HEK293T (cell line): ENCODE measurements around the gene SYCN.

ENCODE experiments used
- ELF4 ChIP-seq: fragments of 450-650 bp; IDR thresholded peaks from 2 replicates; pipeline ENCODE4 v1.6.1; 2017; ENCODE audit warnings: antibody characterized with exemption
- FOXA1 ChIP-seq: fragments of 450-650 bp; IDR thresholded peaks from 2 replicates; pipeline ENCODE4 v1.6.1; 2016; ENCODE audit warnings: mild to moderate bottlenecking
- LEF1 ChIP-seq: fragments of 450-650 bp; IDR thresholded peaks from 2 replicates; pipeline ENCODE4 v1.6.1; 2017; ENCODE audit warnings: mild to moderate bottlenecking, borderline replicate concordance

- TF ChIP-seq ELF4 = no peak
- TF ChIP-seq LEF1 = no peak
- TF ChIP-seq FOXA1 = no peak
Observed at GRCh38 chr19:39237200-39238184, 33.4 kb upstream of the SYCN start.
